Subcutaneous adipose tissue (tissue), 4 donors: Measurements from ENCODE around the gene SYNE1. TPM values are rescaled to one million over a fixed set of nuclear protein-coding genes. Genes with fewer than 3 reads are reported as not detected.

Source experiments
- CTCF ChIP-seq: fragments of 450-650 bp; IDR thresholded peaks from one replicate; pipeline ENCODE4 v1.5.1; 2016; ENCODE audit warnings: low read depth, mild to moderate bottlenecking, control low read depth, antibody characterized with exemption, moderate library complexity
- total RNA-seq, 4 donors: library from RNA; depleted of rRNA; stranded (reverse); fragments of >200 nt; gene quantifications; one replicate each; pipeline ENCODE4 v1.1.0, GENCODE V29; 2016

The SYNE1 gene
- total RNA-seq, 4 donors from 2014 or later, result 85.5 to 173 (median 111) TPM

GRCh38 chr6:152233547-152234320, 403.4 kb downstream of the SYNE1 start:
- no peak for TF ChIP-seq CTCF

GRCh38 chr6:152232501-152233151, 404.5 kb downstream of the SYNE1 start:
- no peak for TF ChIP-seq CTCF

GRCh38 chr6:152229330-152229729, 407.8 kb downstream of the SYNE1 start:
- TF ChIP-seq CTCF, result no peak

- no peak for TF ChIP-seq CTCF
Observed at GRCh38 chr6:152226119-152226518, 411.0 kb downstream of the SYNE1 start.

GRCh38 chr6:152225241-152225934, 411.8 kb downstream of the SYNE1 start:
- TF ChIP-seq CTCF, result no peak

GRCh38 chr6:152223636-152224035, 413.5 kb downstream of the SYNE1 start:
- TF ChIP-seq CTCF, result no peak
